ENCODE measurements around the gene CENPA.

GRCh38 chr2:26811791-26812694 lies 26.2 kb downstream of the CENPA start:
- TF ChIP-seq CTCF (IDR thresholded peaks at IDR 0.05) (no peak), POLR2A (IDR thresholded peaks at IDR 0.05) (no peak), EP300 (IDR thresholded peaks at IDR 0.05) (no peak)

All from tibial nerve (tissue), 4 donors.